ENCODE measurements around the gene BRME1.
"Not testable (repeated sequence)": the region's sequence is repeated elsewhere in the genome, so short reads cannot be mapped to it uniquely, and the experiment has no call there.

Gene BRME1

DNA sequence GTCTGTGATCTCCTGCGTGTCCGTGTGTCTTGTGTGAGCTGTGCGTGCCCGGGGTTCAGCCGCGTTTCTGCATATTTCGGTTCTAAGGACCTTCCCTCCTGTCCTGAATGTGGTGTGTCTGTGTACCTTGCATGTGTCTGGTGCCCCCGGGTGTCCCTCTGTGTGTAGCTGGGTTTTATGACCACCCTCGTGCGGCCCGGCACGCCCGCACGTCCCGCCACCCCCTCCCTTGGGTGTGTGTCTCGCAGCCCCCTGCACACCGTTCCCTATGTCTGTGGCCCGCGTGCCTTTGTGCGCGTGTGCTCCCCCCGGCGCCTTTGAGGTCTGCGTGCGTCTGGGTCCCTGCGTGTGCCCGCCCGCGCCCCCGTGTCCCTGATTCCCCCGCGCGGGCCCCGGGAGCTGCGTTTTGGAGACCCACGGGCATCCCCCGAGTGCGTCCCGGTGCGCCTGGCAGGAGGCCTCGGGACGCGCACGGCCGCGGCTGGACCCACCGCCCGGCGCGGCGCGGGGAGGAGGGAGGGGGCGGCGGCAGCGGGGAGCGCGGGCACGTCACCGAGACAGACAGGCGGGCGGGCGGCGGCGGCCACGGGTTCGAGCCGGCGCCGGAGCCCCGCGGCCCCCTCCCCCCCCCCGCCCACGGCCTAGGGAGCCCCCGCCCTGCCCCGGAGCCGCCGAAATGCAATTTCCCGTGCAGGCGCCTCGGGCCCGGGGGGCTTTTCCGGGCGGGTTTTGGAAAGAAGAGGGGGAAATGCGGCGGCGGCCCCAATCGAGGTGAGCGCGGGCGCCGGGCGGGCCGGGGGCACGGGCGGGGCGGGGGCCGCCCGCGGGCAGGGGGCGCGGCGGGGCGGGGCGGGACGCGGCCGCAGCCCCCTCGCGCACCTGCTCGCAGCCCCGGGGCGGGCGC is 41.0 kb downstream of the BRME1 start:
- DNase-seq: no peak

- DNase-seq: no peak
Measured at GRCh38 chr19:13864046-13864666, 41.8 kb downstream of the BRME1 start.

- DNase-seq: peak; percentile 63
Measured at GRCh38 chr19:13861714-13862531, 44.0 kb downstream of the BRME1 start.

DNA sequence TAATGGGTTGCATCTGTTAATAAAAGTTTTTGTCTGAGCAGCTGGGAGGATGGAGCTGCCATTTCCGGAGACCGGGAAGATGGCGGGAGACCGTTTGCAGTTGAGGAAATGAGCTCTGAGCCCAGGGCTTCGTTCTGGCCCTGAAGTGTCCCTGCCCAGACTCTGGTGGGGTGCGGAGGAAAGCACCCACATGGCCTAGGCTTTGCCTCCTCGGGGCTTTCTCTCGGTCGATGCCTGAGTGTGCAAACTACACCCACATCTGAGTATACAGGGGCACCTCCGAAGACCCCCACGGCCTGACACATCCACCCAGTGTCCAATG is 44.6 kb downstream of the BRME1 start:
- no peak for DNase-seq

GRCh38 chr19:13860679-13861391 is 45.1 kb downstream of the BRME1 start:
- DNase-seq: no peak

DNA sequence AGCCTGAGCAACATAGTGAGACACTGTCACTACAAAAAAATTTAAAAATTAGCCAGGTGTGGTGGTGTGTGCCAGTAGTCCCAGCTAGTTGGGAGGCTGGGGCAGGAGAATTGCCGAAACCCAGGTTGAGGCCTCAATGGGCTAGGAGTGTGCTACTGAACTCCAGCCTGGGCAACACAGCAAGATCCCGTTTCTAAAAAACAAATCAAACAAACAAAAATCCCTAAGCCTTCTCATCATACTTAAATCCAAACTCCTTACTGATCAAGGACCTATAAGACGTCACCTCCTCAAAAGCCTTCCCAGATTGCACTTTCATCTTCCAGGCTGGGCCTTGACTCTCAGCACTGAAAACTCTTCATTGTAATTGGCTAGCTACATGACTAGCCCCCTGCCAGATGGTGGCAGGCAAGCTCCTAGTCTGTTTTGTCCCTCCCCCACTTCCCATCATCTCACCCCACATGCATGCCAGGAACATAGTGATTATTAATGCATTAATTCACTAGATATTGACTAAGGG is 46.5 kb downstream of the BRME1 start:
- DNase-seq: no peak

DNA sequence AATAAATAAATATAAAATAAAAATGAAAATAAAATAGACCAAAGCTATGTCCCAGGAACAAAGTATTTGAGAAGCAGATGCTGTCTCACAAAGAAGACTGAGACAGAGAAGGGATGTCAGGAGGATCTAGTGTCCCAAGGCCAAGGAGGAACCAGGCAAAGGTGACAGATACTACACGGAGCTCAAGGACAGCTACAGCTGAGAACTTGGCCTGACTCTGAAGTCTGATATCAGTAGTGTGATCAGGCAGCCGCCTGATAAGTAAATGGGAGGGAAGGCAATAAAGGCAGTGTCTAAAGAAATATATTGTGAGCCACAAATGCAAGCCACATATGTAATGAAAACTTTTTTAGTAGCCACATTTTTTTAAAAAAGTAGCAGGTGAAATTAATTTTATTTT is 49.4 kb downstream of the BRME1 start:
- no peak for DNase-seq

GRCh38 chr19:13852171-13852707 is 53.7 kb downstream of the BRME1 start:
- DNase-seq: not testable (repeated sequence)

- not testable (repeated sequence) for DNase-seq
Measured at GRCh38 chr19:13851734-13852114, 54.2 kb downstream of the BRME1 start.

DNA sequence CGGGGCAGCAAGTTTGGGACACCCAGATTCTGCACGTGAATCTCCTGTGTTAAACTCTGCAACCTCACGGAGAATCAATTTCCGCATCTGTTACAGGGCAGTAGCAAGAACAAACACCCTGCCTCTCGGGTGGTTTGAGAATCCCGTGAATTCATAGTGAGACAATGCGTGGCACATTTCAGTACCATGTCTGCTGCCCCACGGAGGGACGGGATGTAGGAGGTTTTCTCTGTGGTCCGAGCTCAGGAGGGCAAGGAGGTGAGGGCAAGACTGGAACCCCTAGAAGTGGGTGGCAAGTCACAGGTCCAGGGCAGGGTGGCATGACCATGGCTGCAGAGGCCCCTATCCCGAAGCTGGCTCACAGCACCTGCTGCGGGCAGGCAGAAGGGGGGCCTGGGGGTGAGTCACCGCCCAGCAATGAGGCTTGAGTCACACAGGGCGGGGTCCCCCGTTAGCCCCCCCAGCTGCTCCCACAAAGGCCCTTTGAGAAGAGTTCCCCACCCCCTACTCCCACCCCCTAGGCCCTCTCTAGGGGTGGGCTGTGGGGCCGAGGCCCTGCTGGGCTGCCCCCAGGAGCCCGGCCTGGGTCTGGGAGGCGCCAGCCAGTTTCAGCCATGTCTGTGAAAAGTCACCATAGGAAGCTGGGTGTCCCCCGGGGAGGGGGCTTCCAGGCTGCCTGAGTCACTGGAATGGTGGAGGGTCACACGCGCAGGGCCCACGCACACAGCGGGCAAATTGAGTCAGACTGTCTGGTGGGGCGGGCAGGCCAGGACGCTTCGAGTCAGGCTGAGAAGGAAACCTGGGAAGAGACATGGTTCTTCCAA is 54.8 kb downstream of the BRME1 start:
- no peak for DNase-seq

- no peak for DNase-seq
Measured at GRCh38 chr19:13849991-13850909, 55.7 kb downstream of the BRME1 start.

GRCh38 chr19:13848798-13849676 is 56.9 kb downstream of the BRME1 start:
- no peak for DNase-seq

GRCh38 chr19:13848340-13848677 is 57.6 kb downstream of the BRME1 start:
- no peak for DNase-seq

GRCh38 chr19:13847407-13848339 is 58.2 kb downstream of the BRME1 start:
- DNase-seq: peak; percentile 89

- peak; percentile 81 for DNase-seq
Measured at GRCh38 chr19:13846557-13847406, 59.1 kb downstream of the BRME1 start.

DNA sequence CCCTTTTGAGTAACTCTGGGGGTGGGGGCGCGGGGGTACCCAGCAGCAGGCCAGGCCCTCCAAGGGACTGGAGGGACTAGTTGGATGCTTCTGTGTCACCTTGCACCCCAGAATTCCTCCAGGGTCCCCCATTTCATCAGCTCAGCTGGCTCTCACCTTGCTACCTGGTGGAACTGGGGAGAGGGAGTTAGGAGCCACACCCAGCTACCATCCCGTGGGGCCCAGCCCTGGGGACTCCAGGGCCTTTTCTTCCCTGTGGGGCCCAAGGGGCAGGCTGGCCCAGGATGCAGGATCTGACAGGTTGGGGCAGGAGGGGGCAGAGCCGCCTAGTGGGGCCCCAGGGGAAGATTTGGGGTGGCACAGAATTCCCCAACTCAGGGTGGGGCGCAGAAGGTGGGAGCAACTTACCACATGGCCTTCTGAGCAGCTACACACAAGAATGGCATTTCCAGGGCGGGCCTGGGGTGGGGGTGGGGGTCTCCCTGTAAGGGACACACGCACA is 61.7 kb downstream of the BRME1 start:
- no peak for DNase-seq

Data from NCI-H510A (cell line).